ENCODE results near the gene LRRC4C.

Gene LRRC4C

GRCh38 chr11:41118521-41118920 is 340.9 kb downstream of the LRRC4C start:
- no peaks in the 10 kb centered on the region for H3K36me3 ChIP-seq (ENCODE audit: insufficient read depth, low read length)
- no peak overlapping the region for H2AFZ ChIP-seq (ENCODE audit: low read length, unreplicated experiment)
- H3K27me3 ChIP-seq (ENCODE audit: insufficient read depth, low read length), result no peaks in the 10 kb centered on the region
- H3K79me2 ChIP-seq (ENCODE audit: control insufficient read depth, insufficient read depth, low read length, unreplicated experiment), result no peaks in the 10 kb centered on the region
- H3K4me3 ChIP-seq (ENCODE audit: low read depth, low read length), result no peak overlapping the region
- H3K27ac ChIP-seq (ENCODE audit: low read depth, low read length), result no peak overlapping the region
- H3K4me1 ChIP-seq (ENCODE audit: control insufficient read depth, insufficient read depth, low read length, unreplicated experiment), result no peaks in the 10 kb centered on the region

- no peaks in the 10 kb centered on the region for H3K4me1 ChIP-seq (ENCODE audit: control insufficient read depth, insufficient read depth, low read length, unreplicated experiment)
- no peaks in the 10 kb centered on the region for H3K79me2 ChIP-seq (ENCODE audit: control insufficient read depth, insufficient read depth, low read length, unreplicated experiment)
- H2AFZ ChIP-seq (ENCODE audit: low read length, unreplicated experiment), result no peak overlapping the region
- no peak overlapping the region for H3K4me3 ChIP-seq (ENCODE audit: low read depth, low read length)
- H3K36me3 ChIP-seq (ENCODE audit: insufficient read depth, low read length), result no peaks in the 10 kb centered on the region
- no peak overlapping the region for H3K27ac ChIP-seq (ENCODE audit: low read depth, low read length)
- no peaks in the 10 kb centered on the region for H3K27me3 ChIP-seq (ENCODE audit: insufficient read depth, low read length)
These were observed 342.5 kb downstream of the LRRC4C start for GRCh38 chr11:41116970-41117369.

GRCh38 chr11:41115066-41115465 is 344.4 kb downstream of the LRRC4C start:
- Histone ChIP-seq H3K4me1 (ENCODE audit: control insufficient read depth, insufficient read depth, low read length, unreplicated experiment) (no peaks in the 10 kb centered on the region), H3K27me3 (ENCODE audit: insufficient read depth, low read length) (no peaks in the 10 kb centered on the region), H3K79me2 (ENCODE audit: control insufficient read depth, insufficient read depth, low read length, unreplicated experiment) (no peaks in the 10 kb centered on the region), H2AFZ (ENCODE audit: low read length, unreplicated experiment) (no peak overlapping the region), H3K27ac (ENCODE audit: low read depth, low read length) (no peak overlapping the region), H3K4me3 (ENCODE audit: low read depth, low read length) (no peak overlapping the region), H3K36me3 (ENCODE audit: insufficient read depth, low read length) (no peaks in the 10 kb centered on the region)

GRCh38 chr11:41113160-41113559 is 346.3 kb downstream of the LRRC4C start:
- H2AFZ ChIP-seq (ENCODE audit: low read length, unreplicated experiment), result no peak overlapping the region
- no peaks in the 10 kb centered on the region for H3K4me1 ChIP-seq (ENCODE audit: control insufficient read depth, insufficient read depth, low read length, unreplicated experiment)
- no peak overlapping the region for H3K27ac ChIP-seq (ENCODE audit: low read depth, low read length)
- no peak overlapping the region for H3K4me3 ChIP-seq (ENCODE audit: low read depth, low read length)
- no peaks in the 10 kb centered on the region for H3K36me3 ChIP-seq (ENCODE audit: insufficient read depth, low read length)
- no peaks in the 10 kb centered on the region for H3K79me2 ChIP-seq (ENCODE audit: control insufficient read depth, insufficient read depth, low read length, unreplicated experiment)
- H3K27me3 ChIP-seq (ENCODE audit: insufficient read depth, low read length), result no peaks in the 10 kb centered on the region

- no peaks in the 10 kb centered on the region for H3K36me3 ChIP-seq (ENCODE audit: insufficient read depth, low read length)
- no peaks in the 10 kb centered on the region for H3K79me2 ChIP-seq (ENCODE audit: control insufficient read depth, insufficient read depth, low read length, unreplicated experiment)
- no peak overlapping the region for H2AFZ ChIP-seq (ENCODE audit: low read length, unreplicated experiment)
- no peaks in the 10 kb centered on the region for H3K27me3 ChIP-seq (ENCODE audit: insufficient read depth, low read length)
- no peaks in the 10 kb centered on the region for H3K4me1 ChIP-seq (ENCODE audit: control insufficient read depth, insufficient read depth, low read length, unreplicated experiment)
- no peak overlapping the region for H3K4me3 ChIP-seq (ENCODE audit: low read depth, low read length)
- no peak overlapping the region for H3K27ac ChIP-seq (ENCODE audit: low read depth, low read length)
These were observed 348.9 kb downstream of the LRRC4C start for GRCh38 chr11:41110527-41110926.

- Histone ChIP-seq H3K27ac (ENCODE audit: low read depth, low read length) (no peak overlapping the region), H3K4me1 (ENCODE audit: control insufficient read depth, insufficient read depth, low read length, unreplicated experiment) (no peaks in the 10 kb centered on the region), H3K79me2 (ENCODE audit: control insufficient read depth, insufficient read depth, low read length, unreplicated experiment) (no peaks in the 10 kb centered on the region), H2AFZ (ENCODE audit: low read length, unreplicated experiment) (no peak overlapping the region), H3K4me3 (ENCODE audit: low read depth, low read length) (no peak overlapping the region), H3K27me3 (ENCODE audit: insufficient read depth, low read length) (no peaks in the 10 kb centered on the region), H3K36me3 (ENCODE audit: insufficient read depth, low read length) (no peaks in the 10 kb centered on the region)
These were observed 357.0 kb downstream of the LRRC4C start for GRCh38 chr11:41102471-41102870.

GRCh38 chr11:41099654-41100053 is 359.8 kb downstream of the LRRC4C start:
- no peaks in the 10 kb centered on the region for H3K4me1 ChIP-seq (ENCODE audit: control insufficient read depth, insufficient read depth, low read length, unreplicated experiment)
- H2AFZ ChIP-seq (ENCODE audit: low read length, unreplicated experiment), result no peak overlapping the region
- H3K36me3 ChIP-seq (ENCODE audit: insufficient read depth, low read length), result no peaks in the 10 kb centered on the region
- no peak overlapping the region for H3K27ac ChIP-seq (ENCODE audit: low read depth, low read length)
- H3K4me3 ChIP-seq (ENCODE audit: low read depth, low read length), result no peak overlapping the region
- H3K79me2 ChIP-seq (ENCODE audit: control insufficient read depth, insufficient read depth, low read length, unreplicated experiment), result no peaks in the 10 kb centered on the region
- no peaks in the 10 kb centered on the region for H3K27me3 ChIP-seq (ENCODE audit: insufficient read depth, low read length)

GRCh38 chr11:41085123-41085522 is 374.3 kb downstream of the LRRC4C start:
- Histone ChIP-seq H3K27me3 (ENCODE audit: insufficient read depth, low read length) (no peaks in the 10 kb centered on the region), H3K4me1 (ENCODE audit: control insufficient read depth, insufficient read depth, low read length, unreplicated experiment) (no peaks in the 10 kb centered on the region), H3K36me3 (ENCODE audit: insufficient read depth, low read length) (no peaks in the 10 kb centered on the region), H3K4me3 (ENCODE audit: low read depth, low read length) (no peak overlapping the region), H3K79me2 (ENCODE audit: control insufficient read depth, insufficient read depth, low read length, unreplicated experiment) (no peaks in the 10 kb centered on the region), H2AFZ (ENCODE audit: low read length, unreplicated experiment) (no peak overlapping the region), H3K27ac (ENCODE audit: low read depth, low read length) (no peak overlapping the region)

- H3K36me3 ChIP-seq (ENCODE audit: insufficient read depth, low read length), result no peaks in the 10 kb centered on the region
- H3K27ac ChIP-seq (ENCODE audit: low read depth, low read length), result no peak overlapping the region
- no peaks in the 10 kb centered on the region for H3K79me2 ChIP-seq (ENCODE audit: control insufficient read depth, insufficient read depth, low read length, unreplicated experiment)
- no peaks in the 10 kb centered on the region for H3K4me1 ChIP-seq (ENCODE audit: control insufficient read depth, insufficient read depth, low read length, unreplicated experiment)
- H3K27me3 ChIP-seq (ENCODE audit: insufficient read depth, low read length), result no peaks in the 10 kb centered on the region
- no peak overlapping the region for H3K4me3 ChIP-seq (ENCODE audit: low read depth, low read length)
- no peak overlapping the region for H2AFZ ChIP-seq (ENCODE audit: low read length, unreplicated experiment)
These were observed 377.6 kb downstream of the LRRC4C start for GRCh38 chr11:41081756-41082285.

- no peaks in the 10 kb centered on the region for H3K27me3 ChIP-seq (ENCODE audit: insufficient read depth, low read length)
- H3K4me1 ChIP-seq (ENCODE audit: control insufficient read depth, insufficient read depth, low read length, unreplicated experiment), result no peaks in the 10 kb centered on the region
- H3K4me3 ChIP-seq (ENCODE audit: low read depth, low read length), result no peak overlapping the region
- no peak overlapping the region for H2AFZ ChIP-seq (ENCODE audit: low read length, unreplicated experiment)
- no peaks in the 10 kb centered on the region for H3K79me2 ChIP-seq (ENCODE audit: control insufficient read depth, insufficient read depth, low read length, unreplicated experiment)
- no peak overlapping the region for H3K27ac ChIP-seq (ENCODE audit: low read depth, low read length)
- H3K36me3 ChIP-seq (ENCODE audit: insufficient read depth, low read length), result no peaks in the 10 kb centered on the region
These were observed 385.1 kb downstream of the LRRC4C start for GRCh38 chr11:41074318-41074717.

GRCh38 chr11:41065432-41065831 is 394.0 kb downstream of the LRRC4C start:
- H3K4me1 ChIP-seq (ENCODE audit: control insufficient read depth, insufficient read depth, low read length, unreplicated experiment), result no peaks in the 10 kb centered on the region
- no peaks in the 10 kb centered on the region for H3K36me3 ChIP-seq (ENCODE audit: insufficient read depth, low read length)
- H3K27me3 ChIP-seq (ENCODE audit: insufficient read depth, low read length), result no peaks in the 10 kb centered on the region
- H2AFZ ChIP-seq (ENCODE audit: low read length, unreplicated experiment), result no peak overlapping the region
- H3K4me3 ChIP-seq (ENCODE audit: low read depth, low read length), result no peak overlapping the region
- H3K27ac ChIP-seq (ENCODE audit: low read depth, low read length), result no peak overlapping the region
- H3K79me2 ChIP-seq (ENCODE audit: control insufficient read depth, insufficient read depth, low read length, unreplicated experiment), result no peaks in the 10 kb centered on the region
